ENCODE measurements around the gene ALDH3A1. TPM values are rescaled to one million over a fixed set of nuclear protein-coding genes. Genes with fewer than 3 reads are reported as not detected.

Gene ALDH3A1
- total RNA-seq, 3 donors from 2014 or later (not counting 1 experiment from before 2014, with no cell fraction given): not detected

- Mint-ChIP-seq H3K4me3 (no peak overlapping the region), H3K4me1 (no peaks in the 10 kb centered on the region), H3K27me3 (ENCODE audit: low read depth in 2 of 2) (no peaks in the 10 kb centered on the region), H3K36me3 (no peaks in the 10 kb centered on the region), H3K27ac (no peak overlapping the region), H3K9me3 (no peaks in the 10 kb centered on the region)
- H3K27me3 ChIP-seq (ENCODE audit: control insufficient read depth, insufficient read depth, low read length): no peaks in the 10 kb centered on the region
- ATAC-seq: no peak
- H3K9me3 ChIP-seq (ENCODE audit: control insufficient read depth, insufficient read depth, low read length): no peaks in the 10 kb centered on the region
- H3K36me3 ChIP-seq (ENCODE audit: control insufficient read depth, insufficient read depth, low read length): no peaks in the 10 kb centered on the region
- no peak overlapping the region for H3K27ac ChIP-seq (ENCODE audit: low read length)
- no peaks in the 10 kb centered on the region for H3K4me1 ChIP-seq (ENCODE audit: control insufficient read depth, insufficient read depth, low read length)
- TF ChIP-seq CTCF (IDR thresholded peaks at IDR 0.05): no peak
- no peak for DNase-seq
- H3K4me3 ChIP-seq (ENCODE audit: low read length): no peak overlapping the region
- intact Hi-C loops (cut with micrococcal nuclease): no loop called here
- 85% methylated on average over 10 of the region's 10 CpGs for WGBS (ENCODE audit: insufficient coverage)
These were observed 44.8 kb downstream of the ALDH3A1 start for GRCh38 chr17:19703106-19703827.

DNA sequence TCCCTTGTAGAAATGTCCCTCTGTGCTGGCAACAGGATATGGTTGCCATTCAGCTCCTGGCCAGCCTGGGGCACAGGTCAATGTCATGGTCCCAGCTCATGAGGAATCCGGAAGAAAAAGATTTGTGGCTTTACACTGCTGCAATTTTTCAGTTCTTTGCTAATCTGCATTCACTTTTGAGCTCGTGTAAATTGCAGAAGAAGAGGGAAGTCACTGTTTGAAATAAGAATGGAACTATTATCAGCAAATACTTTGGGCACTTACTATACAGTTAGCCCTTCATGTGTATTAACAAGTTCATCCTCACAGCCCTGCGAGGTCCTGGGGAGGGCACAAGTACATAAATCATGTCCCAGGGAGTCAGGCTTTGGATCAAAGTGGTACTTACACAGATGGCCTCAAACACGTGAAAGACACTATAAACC lies 45.9 kb downstream of the ALDH3A1 start:
- no peak for TF ChIP-seq CTCF (IDR thresholded peaks at IDR 0.05)
- H3K9me3 ChIP-seq (ENCODE audit: control insufficient read depth, insufficient read depth, low read length): no peaks in the 10 kb centered on the region
- H3K4me1 Mint-ChIP-seq: no peaks in the 10 kb centered on the region
- no peak overlapping the region for H3K4me3 ChIP-seq (ENCODE audit: low read length)
- no peaks in the 10 kb centered on the region for H3K36me3 Mint-ChIP-seq
- no peaks in the 10 kb centered on the region for H3K4me1 ChIP-seq (ENCODE audit: control insufficient read depth, insufficient read depth, low read length)
- H3K36me3 ChIP-seq (ENCODE audit: control insufficient read depth, insufficient read depth, low read length): no peaks in the 10 kb centered on the region
- no peaks in the 10 kb centered on the region for H3K27me3 ChIP-seq (ENCODE audit: control insufficient read depth, insufficient read depth, low read length)
- intact Hi-C loops (cut with micrococcal nuclease): no loop called here
- no peak overlapping the region for H3K27ac Mint-ChIP-seq
- no peak overlapping the region for H3K27ac ChIP-seq (ENCODE audit: low read length)
- no peak for ATAC-seq
- 68% methylated on average over 4 of the region's 4 CpGs for WGBS (ENCODE audit: insufficient coverage)
- no peaks in the 10 kb centered on the region for H3K9me3 Mint-ChIP-seq
- H3K4me3 Mint-ChIP-seq: no peak overlapping the region
- no peak for DNase-seq
- no peaks in the 10 kb centered on the region for H3K27me3 Mint-ChIP-seq (ENCODE audit: low read depth in 2 of 2)

Other genes with a start within 250 kb of the ALDH3A1 start
- gene SLC47A1, start 214.4 kb downstream of the ALDH3A1 start, total RNA-seq: 1 to 10 TPM in 1 of 3 donors, under 1 TPM in 2; 0.29 to 1.3 (median 0.45) TPM
- gene ALDH3A2, start 99.5 kb downstream of the ALDH3A1 start, total RNA-seq: 10 to 100 TPM; 25.3 to 33.7 (median 31.4) TPM
- gene SLC47A2, start 31.7 kb downstream of the ALDH3A1 start, total RNA-seq: not detected
- 10 to 100 TPM; 13.7 to 20.6 (median 19.2) TPM for gene ULK2, start 119.6 kb upstream of the ALDH3A1 start, total RNA-seq
- gene AKAP10, start 229.5 kb upstream of the ALDH3A1 start, total RNA-seq: 10 to 100 TPM; 46.2 to 60.9 (median 48.6) TPM